ENCODE results near the gene DLGAP3. TPM values are rescaled to one million over a fixed set of nuclear protein-coding genes. Genes with fewer than 3 reads are reported as not detected.

DLGAP3 gene
- total RNA-seq, 4 donors from 2014 or later = 0.25 to 0.84 (median 0.30) TPM

DNA sequence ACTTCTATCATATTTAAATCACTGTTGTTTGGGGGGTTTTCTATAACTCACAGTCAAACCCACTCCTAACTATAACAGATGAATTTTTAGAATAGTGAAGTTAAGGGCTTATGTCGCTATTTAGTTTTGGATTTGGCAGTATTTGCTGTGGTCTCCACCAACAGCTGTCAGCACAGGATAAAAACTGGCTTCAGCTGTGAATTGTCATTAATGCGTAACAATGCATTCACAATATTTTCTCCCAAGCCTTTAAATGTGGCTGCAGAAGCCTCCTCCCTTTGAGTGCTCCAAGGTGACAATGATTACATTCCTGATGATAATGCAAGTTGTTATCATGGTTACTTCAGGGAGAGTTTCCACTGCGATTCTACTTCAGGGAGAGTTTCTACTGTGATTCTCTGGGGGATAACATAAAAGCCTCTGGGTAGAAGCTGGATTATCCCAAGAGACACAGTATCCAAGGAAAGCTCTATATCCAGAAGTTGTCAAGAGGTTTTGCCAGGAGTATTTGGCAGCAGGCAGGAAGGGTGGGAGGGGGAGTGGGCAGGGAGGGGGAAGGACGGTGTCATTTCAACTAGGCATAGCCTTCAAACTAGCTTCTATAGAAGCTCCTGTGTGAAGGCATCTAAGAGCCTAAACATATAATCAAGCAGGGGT is 55.0 kb downstream of the DLGAP3 start:
- TF ChIP-seq, protein P1, sequence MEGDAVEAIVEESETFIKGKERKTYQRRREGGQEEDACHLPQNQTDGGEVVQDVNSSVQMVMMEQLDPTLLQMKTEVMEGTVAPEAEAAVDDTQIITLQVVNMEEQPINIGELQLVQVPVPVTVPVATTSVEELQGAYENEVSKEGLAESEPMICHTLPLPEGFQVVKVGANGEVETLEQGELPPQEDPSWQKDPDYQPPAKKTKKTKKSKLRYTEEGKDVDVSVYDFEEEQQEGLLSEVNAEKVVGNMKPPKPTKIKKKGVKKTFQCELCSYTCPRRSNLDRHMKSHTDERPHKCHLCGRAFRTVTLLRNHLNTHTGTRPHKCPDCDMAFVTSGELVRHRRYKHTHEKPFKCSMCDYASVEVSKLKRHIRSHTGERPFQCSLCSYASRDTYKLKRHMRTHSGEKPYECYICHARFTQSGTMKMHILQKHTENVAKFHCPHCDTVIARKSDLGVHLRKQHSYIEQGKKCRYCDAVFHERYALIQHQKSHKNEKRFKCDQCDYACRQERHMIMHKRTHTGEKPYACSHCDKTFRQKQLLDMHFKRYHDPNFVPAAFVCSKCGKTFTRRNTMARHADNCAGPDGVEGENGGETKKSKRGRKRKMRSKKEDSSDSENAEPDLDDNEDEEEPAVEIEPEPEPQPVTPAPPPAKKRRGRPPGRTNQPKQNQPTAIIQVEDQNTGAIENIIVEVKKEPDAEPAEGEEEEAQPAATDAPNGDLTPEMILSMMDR (IDR thresholded peaks at IDR 0.05) = no peak
- DNase-seq (ENCODE audit: low spot score) = no peak
- ATAC-seq (ENCODE audit: low FRiP score) = no peak

DNA sequence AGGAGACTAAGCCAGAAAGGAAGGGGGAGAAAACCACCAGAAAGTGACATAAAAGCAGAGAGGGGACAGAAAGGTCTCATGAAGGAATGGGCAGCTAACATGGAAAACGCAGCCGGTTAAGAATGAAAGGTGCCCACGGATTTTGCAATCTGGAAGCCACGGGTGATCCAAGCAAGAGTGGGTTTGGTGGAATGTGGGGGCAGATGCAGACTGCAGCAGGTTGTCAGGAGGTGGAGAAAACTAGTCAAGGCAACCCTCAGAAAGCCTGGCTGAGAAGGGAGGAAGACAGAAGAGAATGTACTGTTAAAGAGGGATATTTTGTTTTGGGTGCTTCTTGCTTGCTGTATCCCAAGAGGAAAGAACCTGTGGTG is 57.3 kb downstream of the DLGAP3 start:
- DNase-seq (ENCODE audit: low spot score) (no peak), ATAC-seq (ENCODE audit: low FRiP score) (no peak)
- TF ChIP-seq, protein P1 (IDR thresholded peaks at IDR 0.05) = no peak

DNA sequence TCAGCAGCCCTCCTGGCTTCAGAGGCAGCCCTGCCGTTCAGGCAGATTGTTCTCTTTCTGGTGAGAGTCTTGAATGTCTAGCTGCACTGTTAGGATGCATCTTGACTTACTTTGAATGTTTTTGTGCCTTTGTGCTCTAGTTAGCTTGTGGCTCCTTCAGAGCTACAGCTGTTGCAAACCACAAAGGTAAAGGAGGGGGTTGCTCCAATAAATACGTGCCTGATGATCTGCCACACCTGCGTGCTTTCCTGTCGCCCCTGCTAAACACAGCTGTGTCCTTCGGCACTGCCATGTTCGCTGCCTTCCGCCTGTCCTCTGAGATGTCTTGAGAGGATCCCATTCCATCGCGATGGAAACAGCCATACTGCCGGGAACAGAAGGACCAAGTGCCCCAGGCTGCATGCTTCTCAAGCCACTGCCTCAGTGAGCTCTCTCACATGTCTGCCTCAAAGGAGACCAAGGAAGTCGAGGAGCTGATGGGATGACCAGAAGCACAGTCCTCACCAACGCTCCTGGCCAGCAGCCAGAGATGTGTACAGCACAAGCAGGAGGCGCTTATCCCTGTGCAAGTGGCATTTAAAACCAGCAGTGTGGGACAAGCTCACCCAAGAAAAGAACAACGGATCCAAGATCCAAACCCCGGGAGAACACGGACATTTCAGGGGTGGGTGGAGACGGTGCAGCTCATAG is 57.9 kb downstream of the DLGAP3 start:
- TF ChIP-seq, protein P1 (IDR thresholded peaks at IDR 0.05) = no peak
- DNase-seq (ENCODE audit: low spot score) (no peak), ATAC-seq (ENCODE audit: low FRiP score) (no peak)

DNA sequence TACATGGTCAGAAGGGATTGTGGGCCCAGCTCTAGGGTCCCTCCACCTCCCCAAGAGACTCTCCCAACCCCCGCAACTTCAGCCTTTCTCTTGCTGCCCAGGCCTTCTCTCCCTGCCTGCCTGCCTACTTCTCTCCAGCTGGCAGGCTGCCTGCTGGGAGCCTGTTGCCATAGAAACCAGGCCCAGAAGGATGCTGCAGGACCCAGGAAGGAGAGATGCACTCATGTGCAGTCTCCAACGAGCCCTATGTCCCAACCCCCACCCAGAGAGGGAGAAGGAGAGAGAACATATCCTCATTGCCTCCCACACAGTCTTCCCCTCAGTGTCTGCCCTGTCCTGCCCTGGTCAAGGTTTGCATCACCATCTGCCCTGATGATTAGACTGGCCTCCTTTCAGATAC is 59.1 kb downstream of the DLGAP3 start:
- TF ChIP-seq, protein P1 (IDR thresholded peaks at IDR 0.05) = no peak
- ATAC-seq (ENCODE audit: low FRiP score) (no peak), DNase-seq (ENCODE audit: low spot score) (no peak)

DNA sequence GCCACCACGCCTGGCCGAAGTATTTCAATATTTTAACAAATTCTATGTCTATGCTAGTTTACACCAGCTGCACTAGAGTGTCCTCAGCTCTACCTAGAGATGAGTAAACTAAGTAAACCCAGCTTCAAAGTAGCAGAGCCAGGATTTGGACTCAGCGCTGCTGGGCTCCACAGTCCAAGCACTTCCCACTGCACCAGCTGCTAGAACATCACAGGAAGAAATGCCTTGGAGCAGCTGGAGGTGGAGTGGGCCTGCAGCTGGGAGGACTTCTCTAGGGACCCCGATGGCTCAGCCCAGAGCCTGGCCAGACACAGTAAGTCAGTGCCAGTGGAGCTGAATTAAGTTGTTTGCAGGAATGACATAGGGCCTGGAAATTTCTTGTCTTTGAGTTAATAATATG is 59.7 kb downstream of the DLGAP3 start:
- DNase-seq (ENCODE audit: low spot score) (no peak), ATAC-seq (ENCODE audit: low FRiP score) (no peak)
- TF ChIP-seq, protein P1 (IDR thresholded peaks at IDR 0.05) = no peak

DNA sequence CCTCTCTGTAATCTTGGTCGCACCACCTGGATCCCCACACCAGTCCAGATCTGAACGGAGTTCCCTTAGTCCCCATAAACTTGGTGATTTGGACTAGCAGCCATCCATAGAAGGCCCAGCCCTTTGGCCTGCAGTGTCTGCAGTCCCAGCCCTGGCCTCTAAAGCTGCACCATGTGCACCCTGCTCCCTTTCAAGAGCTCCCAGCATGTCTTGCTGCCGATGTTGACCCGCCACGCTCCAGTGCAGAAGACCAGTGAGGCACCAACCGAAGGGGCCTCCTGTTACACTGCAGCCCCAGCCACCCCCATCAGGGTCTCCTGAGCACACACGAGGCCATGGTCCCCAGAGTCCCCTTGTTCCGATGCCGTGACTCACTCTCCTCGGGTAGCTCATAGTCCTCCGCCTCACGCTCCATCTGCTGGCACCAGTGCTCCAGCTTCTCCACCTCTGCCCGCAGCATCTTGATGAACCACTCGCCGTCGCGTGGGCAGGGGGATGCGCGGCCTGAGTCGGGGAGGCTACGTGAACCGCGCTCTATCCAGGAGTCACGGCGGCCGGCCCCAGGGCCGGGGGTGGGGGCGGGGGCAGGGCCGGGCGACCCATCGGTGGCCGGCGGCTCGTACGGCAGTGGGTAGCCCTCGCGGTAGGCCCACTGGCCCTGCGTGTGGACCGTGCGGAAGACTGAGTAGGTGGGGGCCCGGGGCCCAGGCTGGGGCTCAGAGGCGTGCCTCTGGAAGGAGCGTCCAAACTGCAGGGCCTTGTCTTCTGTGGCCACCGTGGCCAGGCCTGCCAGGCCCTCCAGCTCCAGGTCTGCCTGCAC is 61.0 kb downstream of the DLGAP3 start:
- ATAC-seq (ENCODE audit: low FRiP score) (no peak), DNase-seq (ENCODE audit: low spot score) (no peak)
- TF ChIP-seq, protein P1 (IDR thresholded peaks at IDR 0.05) = no peak

Measured in omental fat pad (tissue), 4 donors.